Adrenal gland (tissue), 5 donors: ENCODE data around the gene SPNS1.
"Not testable (repeated sequence)": the region's sequence is repeated elsewhere in the genome, so short reads cannot be mapped to it uniquely, and the experiment has no call there.

ENCODE experiments used
- POLR2A ChIP-seq, 2 donors: fragments of 450-650 bp; IDR thresholded peaks; one replicate each; pipeline ENCODE4 v1.6.1; 2017; ENCODE audit warnings: antibody characterized with exemption in 2 of 2, mild to moderate bottlenecking in 2 of 2, moderate library complexity in 1 of 2
- TF ChIP-seq, protein P1 (sequence below), 6 experiments: fragments of 450-650 bp in 4 of 6; fragments of 200-600 bp in 2 of 6; sonication (generic) in 1 of 6; IDR thresholded peaks; 1 replicate in 5 of 6; 2 replicates in 1 of 6; pipeline versions ENCODE4 v1.5.1 to v1.8.0; 2016 to 2021; ENCODE audit warnings: antibody characterized with exemption in 6 of 6, mild to moderate bottlenecking in 2 of 6, moderate library complexity in 1 of 6
- donor health status: DM: no; HTN: no; CAD: no.

DNA sequence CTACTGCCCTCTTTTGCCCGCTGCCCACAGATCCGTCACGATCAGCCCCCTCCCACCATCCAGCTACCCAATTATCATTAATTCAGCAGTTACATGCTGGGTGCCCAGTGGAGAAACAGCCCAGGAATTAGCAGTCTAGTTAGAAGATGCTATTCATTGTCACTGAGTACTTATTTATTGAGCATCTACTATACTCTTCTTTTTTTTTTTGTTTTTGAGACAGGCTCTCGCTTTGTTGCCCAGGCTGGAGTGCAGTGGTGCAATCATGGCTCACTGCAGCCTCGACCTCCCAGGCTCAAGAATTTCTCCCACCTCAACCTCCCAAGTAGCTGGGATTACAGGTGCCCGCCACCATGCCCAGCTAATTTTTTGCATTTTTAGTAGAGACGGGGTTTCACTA is 34.8 kb upstream of the SPNS1 start:
- TF ChIP-seq, protein P1, sequence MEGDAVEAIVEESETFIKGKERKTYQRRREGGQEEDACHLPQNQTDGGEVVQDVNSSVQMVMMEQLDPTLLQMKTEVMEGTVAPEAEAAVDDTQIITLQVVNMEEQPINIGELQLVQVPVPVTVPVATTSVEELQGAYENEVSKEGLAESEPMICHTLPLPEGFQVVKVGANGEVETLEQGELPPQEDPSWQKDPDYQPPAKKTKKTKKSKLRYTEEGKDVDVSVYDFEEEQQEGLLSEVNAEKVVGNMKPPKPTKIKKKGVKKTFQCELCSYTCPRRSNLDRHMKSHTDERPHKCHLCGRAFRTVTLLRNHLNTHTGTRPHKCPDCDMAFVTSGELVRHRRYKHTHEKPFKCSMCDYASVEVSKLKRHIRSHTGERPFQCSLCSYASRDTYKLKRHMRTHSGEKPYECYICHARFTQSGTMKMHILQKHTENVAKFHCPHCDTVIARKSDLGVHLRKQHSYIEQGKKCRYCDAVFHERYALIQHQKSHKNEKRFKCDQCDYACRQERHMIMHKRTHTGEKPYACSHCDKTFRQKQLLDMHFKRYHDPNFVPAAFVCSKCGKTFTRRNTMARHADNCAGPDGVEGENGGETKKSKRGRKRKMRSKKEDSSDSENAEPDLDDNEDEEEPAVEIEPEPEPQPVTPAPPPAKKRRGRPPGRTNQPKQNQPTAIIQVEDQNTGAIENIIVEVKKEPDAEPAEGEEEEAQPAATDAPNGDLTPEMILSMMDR (IDR thresholded peaks at IDR 0.05), result not testable (repeated sequence)
- not testable (repeated sequence) for TF ChIP-seq POLR2A (IDR thresholded peaks at IDR 0.05)
